ENCODE results near the gene GNG7.
A peak's percentile ranks its signal among the peaks of the same experiment; 100 is the strongest.
"Not testable (repeated sequence)": the region's sequence is repeated elsewhere in the genome, so short reads cannot be mapped to it uniquely, and the experiment has no call there.

GNG7 gene

GRCh38 chr19:2469915-2470200, 232.6 kb downstream of the GNG7 start:
- H3K4me2 ChIP-seq (ENCODE audit: insufficient read depth, low read length, poor library complexity, severe bottlenecking); H3K27me3 ChIP-seq (ENCODE audit: control insufficient read depth in 3 of 3, insufficient read depth in 3 of 3, low read depth in 1 of 3, low read length in 3 of 3); H3K4ac ChIP-seq (ENCODE audit: low read length); H4K91ac ChIP-seq (ENCODE audit: low read depth, low read length, poor library complexity); H2AK5ac ChIP-seq (ENCODE audit: low read depth, low read length); H4K8ac ChIP-seq (ENCODE audit: low read depth, low read length); H3K4me3 ChIP-seq (ENCODE audit: low read length in 2 of 2); H3K18ac ChIP-seq (ENCODE audit: low read length); H3K23ac ChIP-seq (ENCODE audit: low read depth, low read length, poor library complexity); H3K9ac ChIP-seq (ENCODE audit: low read depth, low read length, poor library complexity); H3K14ac ChIP-seq (ENCODE audit: low read length); H2BK120ac ChIP-seq (ENCODE audit: low read depth, low read length); H3K27ac ChIP-seq (replicated peaks; ENCODE audit: low read length); DNase-seq (ENCODE audit: low spot score); H3K36me3 ChIP-seq (replicated peaks in 1 of 2; ENCODE audit: control insufficient read depth in 2 of 2, insufficient read depth in 2 of 2, low read length in 2 of 2); H3K9me3 ChIP-seq (replicated peaks in 1 of 2; ENCODE audit: control insufficient read depth in 2 of 2, insufficient read depth in 1 of 2, low read depth in 1 of 2, low read length in 2 of 2); H2BK5ac ChIP-seq (ENCODE audit: low read length); H3K79me1 ChIP-seq (ENCODE audit: low read depth, low read length): not testable (repeated sequence)
- Histone ChIP-seq H2AFZ (ENCODE audit: low read length) (peak overlapping the region; percentile 68), H2BK12ac (ENCODE audit: low read length) (peak overlapping the region; percentile 22), H2BK15ac (ENCODE audit: low read length) (peak overlapping the region; percentile 35), H3K4me1 (ENCODE audit: control insufficient read depth in 2 of 2, insufficient read depth in 1 of 2, low read depth in 1 of 2, low read length in 2 of 2) (peaks cover 4 to 11% of the 10 kb centered on the region in 2 donors)
- WGBS, 2 donors (ENCODE audit: extremely low coverage in 2 of 2, insufficient read length in 2 of 2, insufficient replicate concordance in 1 of 2) = no CpG with 5 or more reads among the region's 8 CpGs

- no peak overlapping the region for H3K27ac ChIP-seq (replicated peaks; ENCODE audit: low read length)
- peak overlapping the region in 1 of 2 donors; percentile 2 for H3K4me3 ChIP-seq (ENCODE audit: low read length in 2 of 2)
- DNase-seq (ENCODE audit: low spot score) = no peak
- H2AFZ ChIP-seq (ENCODE audit: low read length) = peak overlapping the region; percentile 68
- H3K79me1 ChIP-seq (ENCODE audit: low read depth, low read length) = no peaks in the 10 kb centered on the region
- no CpG with 5 or more reads among the region's 23 CpGs for WGBS, 2 donors (ENCODE audit: extremely low coverage in 2 of 2, insufficient read length in 2 of 2, insufficient replicate concordance in 1 of 2)
- no peak overlapping the region for H2AK5ac ChIP-seq (ENCODE audit: low read depth, low read length)
- no peaks in the 10 kb centered on the region for H3K36me3 ChIP-seq (replicated peaks in 1 of 2; ENCODE audit: control insufficient read depth in 2 of 2, insufficient read depth in 2 of 2, low read length in 2 of 2)
- no peak overlapping the region for H3K14ac ChIP-seq (ENCODE audit: low read length)
- H2BK12ac ChIP-seq (ENCODE audit: low read length) = peak overlapping the region; percentile 22
- H2BK5ac ChIP-seq (ENCODE audit: low read length) = peak overlapping the region; percentile 9
- H2BK15ac ChIP-seq (ENCODE audit: low read length) = peak overlapping the region; percentile 35
- H3K27me3 ChIP-seq (ENCODE audit: control insufficient read depth in 3 of 3, insufficient read depth in 3 of 3, low read depth in 1 of 3, low read length in 3 of 3) = no peaks in the 10 kb centered on the region
- H2BK120ac ChIP-seq (ENCODE audit: low read depth, low read length) = no peak overlapping the region
- peaks cover 3 to 9% of the 10 kb centered on the region in 2 donors for H3K4me1 ChIP-seq (ENCODE audit: control insufficient read depth in 2 of 2, insufficient read depth in 1 of 2, low read depth in 1 of 2, low read length in 2 of 2)
- H3K9me3 ChIP-seq (replicated peaks in 1 of 2; ENCODE audit: control insufficient read depth in 2 of 2, insufficient read depth in 1 of 2, low read depth in 1 of 2, low read length in 2 of 2) = no peaks in the 10 kb centered on the region
- no peak overlapping the region for H3K4ac ChIP-seq (ENCODE audit: low read length)
- H4K8ac ChIP-seq (ENCODE audit: low read depth, low read length) = no peak overlapping the region
- no peak overlapping the region for H4K91ac ChIP-seq (ENCODE audit: low read depth, low read length, poor library complexity)
- no peak overlapping the region for H3K4me2 ChIP-seq (ENCODE audit: insufficient read depth, low read length, poor library complexity, severe bottlenecking)
- H3K18ac ChIP-seq (ENCODE audit: low read length) = peak overlapping the region; percentile 14
- no peak overlapping the region for H3K23ac ChIP-seq (ENCODE audit: low read depth, low read length, poor library complexity)
- H3K9ac ChIP-seq (ENCODE audit: low read depth, low read length, poor library complexity) = no peak overlapping the region
Observed at GRCh38 chr19:2469102-2469914, 233.2 kb downstream of the GNG7 start.

- H2BK5ac ChIP-seq (ENCODE audit: low read length) = no peak overlapping the region
- no peaks in the 10 kb centered on the region for H3K9me3 ChIP-seq (replicated peaks in 1 of 2; ENCODE audit: control insufficient read depth in 2 of 2, insufficient read depth in 1 of 2, low read depth in 1 of 2, low read length in 2 of 2)
- no peak overlapping the region for H3K23ac ChIP-seq (ENCODE audit: low read depth, low read length, poor library complexity)
- no peak overlapping the region for H3K14ac ChIP-seq (ENCODE audit: low read length)
- no peak overlapping the region for H3K4me3 ChIP-seq (ENCODE audit: low read length in 2 of 2)
- no peak overlapping the region for H3K18ac ChIP-seq (ENCODE audit: low read length)
- H3K36me3 ChIP-seq (replicated peaks in 1 of 2; ENCODE audit: control insufficient read depth in 2 of 2, insufficient read depth in 2 of 2, low read length in 2 of 2) = no peaks in the 10 kb centered on the region
- H2BK15ac ChIP-seq (ENCODE audit: low read length) = peak overlapping the region; percentile 7
- H3K4me1 ChIP-seq (ENCODE audit: control insufficient read depth in 2 of 2, insufficient read depth in 1 of 2, low read depth in 1 of 2, low read length in 2 of 2) = peaks cover 3 to 9% of the 10 kb centered on the region in 2 donors
- H2BK120ac ChIP-seq (ENCODE audit: low read depth, low read length) = no peak overlapping the region
- H3K79me1 ChIP-seq (ENCODE audit: low read depth, low read length) = no peaks in the 10 kb centered on the region
- no peak overlapping the region for H2BK12ac ChIP-seq (ENCODE audit: low read length)
- no peak overlapping the region for H3K9ac ChIP-seq (ENCODE audit: low read depth, low read length, poor library complexity)
- H3K27ac ChIP-seq (replicated peaks; ENCODE audit: low read length) = no peak overlapping the region
- H4K8ac ChIP-seq (ENCODE audit: low read depth, low read length) = no peak overlapping the region
- H2AK5ac ChIP-seq (ENCODE audit: low read depth, low read length) = no peak overlapping the region
- no peak for DNase-seq (ENCODE audit: low spot score)
- H4K91ac ChIP-seq (ENCODE audit: low read depth, low read length, poor library complexity) = no peak overlapping the region
- no peak overlapping the region for H3K4ac ChIP-seq (ENCODE audit: low read length)
- no peak overlapping the region for H3K4me2 ChIP-seq (ENCODE audit: insufficient read depth, low read length, poor library complexity, severe bottlenecking)
- no CpG with 5 or more reads among the region's 12 CpGs for WGBS, 2 donors (ENCODE audit: extremely low coverage in 2 of 2, insufficient read length in 2 of 2, insufficient replicate concordance in 1 of 2)
- no peaks in the 10 kb centered on the region for H3K27me3 ChIP-seq (ENCODE audit: control insufficient read depth in 3 of 3, insufficient read depth in 3 of 3, low read depth in 1 of 3, low read length in 3 of 3)
- peak overlapping the region; percentile 59 for H2AFZ ChIP-seq (ENCODE audit: low read length)
Observed at GRCh38 chr19:2468596-2468995, 233.9 kb downstream of the GNG7 start.

GRCh38 chr19:2464389-2464788, 238.1 kb downstream of the GNG7 start:
- Histone ChIP-seq H3K18ac (ENCODE audit: low read length) (no peak overlapping the region), H3K23ac (ENCODE audit: low read depth, low read length, poor library complexity) (no peak overlapping the region), H3K4me3 (ENCODE audit: low read length in 2 of 2) (no peak overlapping the region), H3K9me3 (replicated peaks in 1 of 2; ENCODE audit: control insufficient read depth in 2 of 2, insufficient read depth in 1 of 2, low read depth in 1 of 2, low read length in 2 of 2) (no peaks in the 10 kb centered on the region), H2BK12ac (ENCODE audit: low read length) (no peak overlapping the region), H3K27ac (replicated peaks; ENCODE audit: low read length) (peak overlapping the region; percentile 8), H2BK120ac (ENCODE audit: low read depth, low read length) (no peak overlapping the region), H3K14ac (ENCODE audit: low read length) (no peak overlapping the region), H3K27me3 (ENCODE audit: control insufficient read depth in 3 of 3, insufficient read depth in 3 of 3, low read depth in 1 of 3, low read length in 3 of 3) (no peaks in the 10 kb centered on the region), H2BK15ac (ENCODE audit: low read length) (no peak overlapping the region), H3K4me1 (ENCODE audit: control insufficient read depth in 2 of 2, insufficient read depth in 1 of 2, low read depth in 1 of 2, low read length in 2 of 2) (peaks cover 3 to 7% of the 10 kb centered on the region in 2 donors), H3K4me2 (ENCODE audit: insufficient read depth, low read length, poor library complexity, severe bottlenecking) (no peak overlapping the region), H4K8ac (ENCODE audit: low read depth, low read length) (no peak overlapping the region), H2BK5ac (ENCODE audit: low read length) (no peak overlapping the region), H2AFZ (ENCODE audit: low read length) (no peak overlapping the region), H3K36me3 (replicated peaks in 1 of 2; ENCODE audit: control insufficient read depth in 2 of 2, insufficient read depth in 2 of 2, low read length in 2 of 2) (no peaks in the 10 kb centered on the region), H3K79me1 (ENCODE audit: low read depth, low read length) (no peaks in the 10 kb centered on the region), H4K91ac (ENCODE audit: low read depth, low read length, poor library complexity) (no peak overlapping the region), H3K9ac (ENCODE audit: low read depth, low read length, poor library complexity) (no peak overlapping the region), H3K4ac (ENCODE audit: low read length) (no peak overlapping the region), H2AK5ac (ENCODE audit: low read depth, low read length) (no peak overlapping the region)
- no CpG with 5 or more reads among the region's 5 CpGs for WGBS, 2 donors (ENCODE audit: extremely low coverage in 2 of 2, insufficient read length in 2 of 2, insufficient replicate concordance in 1 of 2)
- DNase-seq (ENCODE audit: low spot score) = no peak

All from neuronal stem cell (in vitro differentiated cells).